ENCODE measurements around the gene CKB.

CKB gene

DNA sequence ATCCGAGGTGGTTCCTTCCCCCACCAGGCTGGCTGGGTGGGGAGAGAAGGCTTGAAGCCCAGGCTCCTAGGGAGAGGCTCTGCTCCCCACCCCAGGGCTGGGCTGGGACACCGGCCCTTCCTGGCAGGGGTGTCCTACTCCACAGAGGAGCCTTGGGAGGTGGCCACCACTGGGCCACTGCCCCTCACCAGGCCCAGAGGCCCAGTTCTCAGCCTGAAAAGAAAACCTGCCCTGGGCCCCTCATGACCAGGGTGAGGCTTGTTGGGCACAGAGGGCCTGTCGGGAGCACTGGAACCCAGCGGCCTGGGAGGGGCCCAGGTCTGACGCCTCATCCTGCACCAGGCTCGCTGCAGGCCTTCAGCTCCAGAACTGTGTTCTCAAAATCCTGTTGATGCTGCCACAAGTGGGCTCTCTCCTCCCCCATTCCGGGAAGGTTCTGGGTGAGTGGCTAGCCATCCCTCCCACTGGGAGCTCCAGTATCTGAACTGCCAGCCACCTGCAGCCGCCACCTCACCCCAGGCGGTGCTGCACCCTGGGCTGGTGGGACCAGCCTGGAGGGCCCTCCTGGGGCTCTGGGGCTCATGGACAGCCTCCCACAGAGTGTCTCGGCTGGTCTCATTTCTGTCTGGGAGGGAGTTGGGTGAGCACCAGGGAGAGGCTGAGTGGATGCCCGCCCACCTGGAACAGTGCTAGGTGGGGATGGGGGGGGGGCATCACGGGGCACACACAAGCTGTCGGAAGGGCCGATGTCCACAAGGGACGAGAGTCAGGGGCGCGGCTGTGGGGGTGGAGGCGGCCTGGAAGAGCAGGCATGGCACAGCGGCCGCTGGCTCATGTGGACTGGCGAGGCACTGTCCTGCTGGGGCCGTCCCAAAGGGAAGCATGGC, 28.1 kb upstream of the CKB start:
- no peak for DNase-seq

DNA sequence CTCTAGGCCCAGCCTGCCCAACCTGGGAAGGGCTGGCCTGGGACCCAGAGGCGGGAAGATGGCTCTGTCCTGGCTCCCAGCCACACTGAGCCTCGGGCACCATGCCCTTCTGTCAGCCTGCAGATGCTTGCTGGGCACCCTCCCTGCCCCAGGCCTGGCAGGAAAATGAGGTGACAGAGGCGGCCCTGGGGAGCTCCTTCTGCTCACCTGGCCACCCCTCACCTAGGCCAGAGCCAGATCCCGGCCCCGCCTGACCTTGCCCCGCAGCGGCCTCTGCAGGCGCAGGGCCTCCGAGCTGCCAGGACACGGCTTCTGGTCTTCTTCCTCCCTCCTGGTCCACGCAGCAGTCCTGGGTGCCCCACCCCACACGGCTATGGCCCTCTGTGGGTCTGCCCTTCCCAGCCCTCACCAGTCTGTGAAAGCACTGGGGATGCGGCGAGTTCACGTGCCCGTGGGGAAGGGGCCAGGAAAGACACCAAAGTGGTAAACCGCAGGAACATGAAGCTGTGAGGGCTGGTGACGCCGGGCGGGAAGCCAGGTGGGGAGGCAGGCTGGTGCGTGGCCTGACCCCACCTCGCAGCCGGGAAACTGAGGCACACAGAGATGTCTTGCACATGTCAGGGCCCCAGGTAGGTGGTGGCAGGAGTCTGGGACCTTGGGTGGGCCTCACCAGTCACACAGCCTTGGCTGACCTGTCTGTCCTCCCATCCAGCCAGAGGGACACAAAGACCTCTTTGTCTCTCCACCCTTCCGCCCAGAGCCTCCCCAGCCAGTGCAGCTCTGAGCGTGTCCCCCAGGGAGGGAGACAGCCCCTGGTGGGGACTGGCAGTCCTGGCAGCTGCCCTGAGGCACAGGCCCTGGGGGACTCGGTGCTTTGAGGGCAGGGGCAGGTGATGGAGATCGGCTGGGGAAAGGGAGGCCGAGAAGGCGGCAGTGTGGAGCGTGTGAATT, 27.0 kb upstream of the CKB start:
- DNase-seq: peak in 50 of 56 donors; percentile 37 to 89 (median 72)

DNA sequence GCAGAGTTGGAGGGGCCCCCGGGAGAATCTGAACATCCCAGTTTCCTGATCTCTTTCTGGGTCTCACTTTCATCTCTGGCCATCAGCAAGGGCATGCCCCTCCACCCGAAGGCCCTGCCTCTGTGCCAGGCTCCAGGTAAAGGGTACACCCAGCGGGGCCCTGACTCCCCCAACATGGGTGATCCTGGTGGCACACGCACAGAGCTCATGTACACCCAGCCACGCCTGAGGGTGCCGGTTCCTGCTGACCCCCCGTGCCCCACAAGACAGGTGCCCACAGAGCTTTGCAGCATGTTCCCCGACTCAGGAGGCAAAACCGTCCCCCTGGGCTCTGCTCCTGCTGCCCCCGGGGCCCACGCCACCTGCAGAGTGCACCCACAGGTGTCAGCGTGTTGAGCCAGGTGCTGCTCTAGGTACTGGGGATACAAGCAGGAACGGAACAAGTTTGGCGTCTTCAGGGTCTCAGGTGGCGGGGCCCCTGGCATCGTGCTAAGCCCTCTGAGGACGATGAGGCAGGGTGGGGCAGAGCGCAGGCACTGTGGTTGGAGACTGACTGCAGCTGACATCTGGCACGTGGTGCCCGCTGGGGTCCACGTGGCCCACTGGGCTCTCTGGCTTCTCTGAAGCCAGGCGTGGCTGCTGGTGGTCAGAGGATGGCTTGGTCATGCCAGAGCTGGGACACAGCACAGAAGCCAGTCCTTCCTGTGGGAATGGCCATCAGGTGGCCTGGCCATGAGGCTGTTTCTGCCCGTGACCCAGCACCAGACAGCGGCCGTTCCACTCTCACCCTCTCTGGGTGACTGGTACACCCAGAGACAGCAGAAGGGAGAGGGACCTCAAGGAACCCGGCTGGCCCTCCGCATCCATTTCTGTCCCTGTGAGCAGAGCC, 26.1 kb upstream of the CKB start:
- DNase-seq: peak in 21 of 56 donors; percentile 30 to 74 (median 62)

DNA sequence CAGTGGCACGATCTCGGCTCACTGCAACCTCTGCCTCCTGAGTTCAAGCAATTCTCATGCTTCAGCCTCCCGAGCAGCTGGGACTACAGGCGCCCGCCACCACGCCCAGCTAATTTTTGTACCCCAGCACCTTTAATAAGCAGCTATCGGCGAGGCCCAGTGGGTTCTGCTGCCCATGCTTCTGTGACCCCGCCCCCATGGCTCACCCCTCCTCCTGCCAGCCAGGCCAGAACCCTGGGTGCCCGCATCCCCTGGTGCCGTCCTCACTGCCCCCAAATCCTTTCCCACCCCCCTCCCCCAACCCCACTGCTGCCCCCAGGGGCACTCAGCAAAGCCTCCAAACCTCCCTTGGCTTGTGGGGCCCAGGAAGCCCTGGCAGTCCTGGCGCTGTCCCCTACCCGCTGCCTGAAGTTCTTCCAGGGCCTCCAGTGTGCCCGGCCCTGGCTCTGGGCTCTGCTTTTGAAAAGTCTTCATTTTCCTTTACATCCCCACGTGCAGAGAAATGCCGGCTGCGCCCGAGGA, 25.4 kb upstream of the CKB start:
- no peak for DNase-seq

DNA sequence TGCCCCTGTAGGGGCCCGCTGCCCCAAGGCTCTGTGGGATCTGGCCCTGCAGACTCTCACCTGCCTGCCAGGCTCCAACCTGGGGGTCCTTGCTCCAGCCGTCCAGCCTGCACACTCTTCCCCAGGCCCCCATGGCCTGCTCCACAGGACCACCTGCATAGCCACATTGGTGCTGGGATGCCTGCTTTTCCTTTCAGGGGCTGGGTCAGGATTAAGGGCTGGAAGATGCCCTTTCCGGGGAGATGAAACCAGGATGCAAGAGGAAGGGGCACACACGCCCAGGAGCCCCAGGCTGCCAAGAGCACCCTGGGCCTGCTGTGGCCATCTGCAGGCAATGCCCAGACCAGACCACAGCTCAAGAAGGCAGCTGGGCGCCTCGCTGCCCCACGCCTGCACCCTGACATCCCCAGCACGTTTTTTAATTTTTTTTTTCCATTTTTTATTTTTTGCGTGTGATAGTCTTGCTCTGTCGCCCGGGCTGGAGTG, 24.9 kb upstream of the CKB start:
- DNase-seq: no peak

DNA sequence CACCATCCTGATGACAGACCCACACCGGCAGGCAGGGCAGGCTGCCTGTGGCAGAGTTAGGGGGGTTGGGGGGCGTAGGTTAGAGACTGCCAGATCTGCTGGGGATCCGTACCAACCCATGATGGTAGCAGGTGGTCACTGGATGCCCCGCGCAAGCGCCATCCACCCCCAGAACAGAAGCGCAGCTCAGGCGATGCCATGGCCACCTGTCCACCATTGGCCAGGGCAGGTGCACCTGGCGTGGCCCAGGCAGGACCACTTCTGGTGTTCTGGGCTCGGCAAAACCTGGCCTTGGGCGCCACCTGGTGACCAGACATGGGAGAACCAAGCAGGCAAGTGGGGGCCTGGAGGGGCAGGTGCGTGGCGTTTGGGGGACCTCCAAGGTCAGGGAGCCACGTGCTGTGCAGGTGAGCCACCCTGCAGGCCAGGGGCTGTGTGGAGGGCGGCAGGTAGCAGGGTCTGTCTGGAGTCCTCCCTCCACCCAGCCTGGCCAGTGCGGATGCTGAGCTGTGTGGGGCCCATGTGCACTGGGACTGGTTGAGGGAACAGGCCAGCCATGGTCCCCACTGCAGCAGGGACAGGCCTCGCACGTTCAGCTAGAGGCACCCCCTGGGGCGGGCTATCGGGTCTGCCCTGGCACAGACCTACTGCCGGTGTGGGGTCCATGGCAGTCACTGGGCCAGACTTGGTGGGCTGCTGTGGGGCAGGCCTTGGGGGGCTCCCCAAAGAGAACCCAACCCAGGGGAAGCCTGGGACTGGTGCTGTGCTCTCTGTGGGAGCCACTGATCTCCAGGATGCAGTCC, 24.2 kb upstream of the CKB start:
- DNase-seq: peak in 49 of 56 donors; percentile 35 to 85 (median 64)

DNA sequence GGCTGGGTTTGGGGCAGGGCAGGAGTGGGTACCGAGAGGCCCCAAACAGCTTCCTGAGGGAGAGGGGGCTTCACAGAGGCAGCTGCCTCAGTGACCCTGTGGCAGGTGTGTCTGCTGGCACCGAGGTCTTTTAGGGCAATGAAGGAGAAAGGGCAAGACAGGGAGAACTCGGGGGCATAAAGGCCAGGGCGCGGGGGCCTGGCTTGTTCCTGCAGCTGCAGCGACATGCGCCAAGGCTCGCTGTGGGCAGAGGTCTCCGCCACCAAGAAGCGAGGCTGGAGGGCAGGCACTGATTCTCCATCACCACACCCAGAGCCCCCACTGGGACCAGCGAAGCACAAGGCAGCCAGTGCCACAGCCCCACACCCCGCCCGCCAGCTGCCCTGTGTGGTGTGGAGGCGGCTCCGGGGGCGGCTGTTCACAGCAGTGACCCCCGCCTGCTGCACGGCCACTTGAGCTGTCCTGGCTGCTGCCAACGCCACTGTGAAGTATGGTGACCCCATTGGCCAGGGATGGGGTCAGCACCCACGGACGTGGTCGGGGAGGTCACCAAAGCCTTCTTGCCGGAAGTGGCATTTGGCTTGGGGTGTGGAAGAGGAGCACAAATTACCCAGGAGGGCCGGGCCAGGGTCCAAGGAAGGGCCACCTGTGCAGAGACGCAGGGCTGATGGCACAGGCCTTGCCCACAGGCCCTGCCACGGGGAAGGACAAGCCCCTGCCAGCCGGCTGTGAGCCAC, 23.5 kb upstream of the CKB start:
- no peak for DNase-seq

DNA sequence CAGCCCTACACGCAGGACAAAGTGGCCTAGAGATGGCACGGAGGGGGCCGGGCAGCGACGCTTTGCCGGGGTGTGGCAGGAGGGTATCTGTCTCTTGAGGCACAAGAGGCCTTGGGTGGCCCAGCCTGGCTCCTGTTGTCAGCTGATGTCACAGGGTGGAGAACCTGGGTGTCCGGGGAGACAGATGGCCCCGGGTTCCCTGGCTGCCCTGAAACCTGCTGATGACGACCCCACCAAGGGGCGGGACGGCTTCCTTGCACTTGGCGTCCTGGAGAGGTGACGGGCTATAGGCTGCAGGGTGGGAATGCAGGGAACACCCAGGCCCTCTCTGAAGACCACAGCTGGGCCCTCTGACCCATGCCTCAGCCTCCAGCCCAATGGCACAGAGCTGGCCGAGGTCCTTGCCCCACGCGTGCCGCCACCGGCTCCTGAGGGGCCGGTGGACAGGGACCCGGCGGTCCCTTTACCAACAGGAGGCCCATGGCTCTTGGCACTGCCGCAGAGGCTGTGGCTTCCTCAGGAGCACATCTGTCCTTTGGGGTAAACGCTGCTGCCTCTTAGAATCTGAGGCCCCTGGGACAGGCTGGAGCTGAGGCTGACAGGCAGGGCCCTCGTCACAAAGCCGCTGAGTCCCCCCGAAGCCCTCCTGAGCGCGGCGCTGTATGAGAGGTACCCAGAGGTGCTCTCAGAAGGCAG, 22.7 kb upstream of the CKB start:
- no peak for DNase-seq

DNA sequence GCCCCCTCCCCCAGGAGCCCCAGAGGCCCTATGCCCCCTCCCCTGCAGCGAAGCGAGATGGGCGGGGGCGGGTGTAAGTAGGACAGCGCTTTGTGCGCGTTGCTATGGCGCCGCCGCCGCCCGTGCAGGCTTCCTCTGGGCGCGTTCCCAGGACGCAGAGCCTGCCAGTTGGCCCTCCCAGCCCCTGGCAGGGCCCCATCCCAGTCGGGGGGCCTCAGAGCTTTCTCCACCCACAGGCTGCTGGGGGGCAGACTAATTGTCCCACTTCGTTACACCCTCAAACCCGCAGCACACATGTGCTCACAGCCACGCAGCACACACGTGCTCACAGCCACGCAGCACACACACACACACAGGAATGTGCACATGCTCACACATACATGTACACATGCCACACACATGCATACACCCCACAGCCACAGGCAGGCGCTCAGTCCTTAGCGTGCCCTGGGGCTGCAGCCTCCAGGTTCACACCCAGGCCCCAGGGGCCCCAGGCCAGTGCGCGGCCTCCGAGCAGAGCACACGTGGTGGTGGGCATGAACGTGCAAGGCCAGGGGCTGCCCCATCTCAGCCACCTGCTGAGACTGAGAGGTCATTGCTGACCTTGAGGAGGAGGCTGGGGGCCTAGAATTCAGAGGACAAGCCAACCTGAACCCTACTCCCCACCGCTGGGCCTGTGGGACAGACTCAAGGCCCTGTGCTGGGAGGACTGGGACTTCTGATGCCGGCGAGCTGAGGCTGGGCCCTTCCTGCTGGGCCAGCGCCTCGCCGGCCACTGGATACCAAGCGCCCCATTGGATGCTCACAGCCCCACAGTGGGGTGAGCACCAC, 22.0 kb upstream of the CKB start:
- peak in 52 of 56 donors; percentile 51 to 92 (median 80) for DNase-seq

DNA sequence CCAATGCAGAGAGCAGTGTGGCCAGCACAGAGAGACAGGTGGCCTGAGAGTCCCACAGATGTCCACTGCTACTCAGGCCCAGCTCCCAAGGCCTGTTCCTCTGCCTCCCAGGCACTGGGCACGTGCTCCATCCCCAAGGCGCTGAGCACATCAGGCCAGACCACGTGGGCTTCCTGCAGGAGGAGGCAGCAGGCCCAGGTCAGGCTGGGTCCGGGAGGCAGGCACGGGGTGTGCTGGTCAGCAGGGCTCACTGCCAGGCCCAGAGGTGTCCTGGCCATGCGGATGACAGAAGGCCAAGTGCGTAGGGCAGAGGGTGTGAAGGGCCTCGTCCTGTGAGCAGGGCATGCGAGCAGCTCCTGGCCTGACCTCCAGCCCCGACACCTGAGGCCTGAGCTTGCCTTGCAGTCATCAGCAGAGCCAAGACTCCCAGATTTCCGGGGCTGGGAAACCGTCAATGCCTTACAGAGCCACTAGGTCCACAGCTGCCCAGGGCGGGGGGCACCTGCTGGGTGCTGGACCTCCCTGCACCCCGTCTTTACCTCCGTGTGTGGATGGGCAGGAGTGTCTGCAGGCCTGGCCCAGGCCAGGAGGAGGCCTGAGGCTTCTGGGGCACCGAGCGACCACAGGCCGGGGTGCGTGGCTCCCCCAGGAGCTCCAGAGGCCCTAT, 21.2 kb upstream of the CKB start:
- peak in 15 of 56 donors; percentile 33 to 72 (median 59) for DNase-seq

DNA sequence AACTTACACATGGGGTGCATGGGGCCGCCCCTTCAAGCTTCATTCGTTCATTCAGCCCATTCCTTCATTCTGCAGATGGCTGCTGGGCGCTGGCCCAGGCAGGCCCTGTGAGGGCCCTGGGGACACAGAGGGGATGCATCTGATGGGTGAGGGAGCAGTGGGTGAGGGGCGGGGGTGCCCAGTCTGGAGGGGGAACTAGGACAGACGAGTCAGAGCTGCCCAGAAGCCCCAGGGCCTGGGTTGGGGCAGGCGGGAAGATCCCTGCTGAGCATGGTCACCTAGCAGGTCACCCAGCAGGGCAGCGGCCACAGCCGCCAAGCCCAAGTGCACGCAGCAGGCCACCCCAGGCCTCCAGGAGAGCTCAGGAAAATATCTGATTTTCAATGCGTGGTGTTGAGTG, 20.5 kb upstream of the CKB start:
- DNase-seq: peak in 20 of 56 donors; percentile 66 to 87 (median 80)

DNA sequence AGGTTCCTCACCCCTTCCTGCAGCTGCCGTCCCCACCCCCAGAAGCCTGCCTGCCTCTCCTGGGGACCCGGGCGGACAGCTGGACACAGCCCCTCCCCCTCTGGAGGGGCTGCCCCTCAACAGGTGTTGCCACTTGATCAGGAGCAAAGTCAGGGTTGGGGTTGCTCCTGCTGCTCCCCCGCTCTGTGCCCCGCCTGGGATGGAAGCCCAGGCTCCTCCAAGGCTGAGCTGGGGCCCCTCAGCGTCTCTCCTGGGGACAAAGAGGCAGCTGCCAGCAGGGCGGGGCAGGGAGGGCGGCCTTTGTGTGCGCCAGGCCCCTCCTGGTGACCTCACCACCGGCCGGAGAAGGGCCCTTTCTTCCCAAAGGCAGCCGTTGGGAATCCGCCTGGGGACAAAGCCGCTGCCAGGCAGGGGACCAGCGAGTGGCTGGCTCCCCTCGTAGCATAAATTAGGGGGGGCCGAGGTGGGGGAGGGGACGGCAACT, 20.0 kb upstream of the CKB start:
- peak in 55 of 56 donors; percentile 66 to 97 (median 88) for DNase-seq

DNA sequence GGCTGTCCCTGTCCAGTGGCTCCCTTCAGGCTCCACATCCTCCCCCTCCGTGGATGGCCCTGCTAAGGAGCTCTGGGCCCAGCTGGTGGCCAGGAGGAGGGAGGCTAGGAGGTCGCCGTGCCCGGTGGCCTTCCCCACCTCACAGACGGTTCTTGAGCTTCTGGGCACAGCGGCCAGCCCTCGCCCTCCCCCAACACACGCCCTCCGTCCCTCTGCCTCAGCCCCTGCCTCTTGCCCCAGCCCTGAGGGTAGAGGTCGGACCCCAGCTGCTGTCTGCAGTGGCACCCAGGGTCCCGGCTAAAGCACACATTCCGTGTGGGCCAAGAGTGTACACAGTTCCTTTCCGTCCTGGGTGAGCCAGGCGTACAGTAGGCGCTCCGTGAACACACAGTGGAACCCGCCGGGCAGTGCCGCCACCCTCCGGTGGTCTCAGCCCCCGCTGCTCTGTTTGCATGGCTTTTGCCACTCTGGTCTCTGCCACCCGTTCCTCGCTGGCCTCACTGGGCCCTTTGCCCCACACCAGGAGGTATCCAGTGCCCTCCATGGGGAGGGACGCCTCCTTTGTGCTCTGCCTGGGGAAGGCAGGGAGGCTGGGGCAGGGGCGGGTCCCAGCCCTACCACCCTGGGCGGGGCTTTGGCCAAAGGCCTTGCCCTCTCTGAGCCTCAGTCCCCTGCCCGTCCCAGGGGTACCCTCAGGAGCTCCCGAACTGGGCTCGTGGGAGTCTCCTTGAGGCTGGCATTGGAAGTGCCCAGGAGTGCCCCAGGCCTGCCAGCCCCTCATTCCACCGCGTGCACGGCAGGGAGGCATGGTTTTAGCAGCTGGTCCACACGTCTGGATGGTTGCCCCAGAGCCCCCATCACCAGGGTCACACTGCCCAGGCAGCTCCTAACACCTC, 19.3 kb upstream of the CKB start:
- DNase-seq: peak in 7 of 56 donors; percentile 59 to 76 (median 70)

DNA sequence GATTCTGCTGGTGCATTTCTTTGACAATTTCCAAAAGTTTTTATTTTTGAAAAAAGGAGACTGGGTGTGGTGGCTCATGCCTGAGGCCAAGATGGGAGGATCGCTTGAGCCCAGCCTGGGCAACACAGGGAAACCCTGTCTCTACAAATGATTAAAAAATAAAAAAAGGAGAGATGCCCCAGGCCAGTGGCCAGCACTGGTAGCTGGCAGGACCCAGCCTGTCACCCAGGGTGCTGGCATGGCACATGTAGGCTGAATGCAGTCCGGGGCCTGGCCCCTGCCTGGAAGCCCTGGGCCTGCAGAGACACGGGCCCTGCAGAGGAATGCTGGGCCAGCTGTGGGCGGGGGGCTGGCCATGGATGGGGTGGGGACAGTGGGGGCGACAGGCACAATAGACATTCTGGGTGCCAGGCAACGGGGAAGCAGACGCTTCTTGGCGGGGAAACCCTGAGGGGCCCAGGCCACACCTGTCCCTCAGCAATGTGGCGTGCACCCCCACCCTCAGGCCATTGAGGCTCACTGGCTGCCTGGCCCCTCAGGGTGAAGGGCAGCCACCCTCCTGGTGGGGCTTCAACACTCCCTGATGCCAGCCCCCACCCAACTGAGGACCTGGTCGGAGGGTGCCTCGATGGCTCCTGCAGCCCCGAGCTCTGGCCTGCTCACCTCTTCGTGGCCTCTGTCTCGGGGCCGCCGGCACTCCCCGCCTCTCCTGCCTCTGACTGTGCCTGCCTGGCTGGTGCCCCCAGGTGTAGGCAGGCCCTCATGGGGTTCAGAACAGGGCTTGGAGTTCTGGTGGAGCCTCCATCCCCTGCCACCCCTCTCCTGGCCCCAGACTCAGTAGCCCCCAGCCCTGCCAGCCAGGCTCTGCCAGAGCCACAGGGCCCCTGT, 18.4 kb upstream of the CKB start:
- peak in 3 of 56 donors; percentile 26 to 53 (median 33) for DNase-seq

Data from amygdala (tissue), 56 donors.